ENCODE results near the gene ANP32A. TPM values are rescaled to one million over a fixed set of nuclear protein-coding genes. Genes with fewer than 3 reads are reported as not detected.

Gene ANP32A
- total and polyA plus RNA-seq, 9 of the 15 experiments (the other 6 are each of a cell fraction or from before 2014, with no cell fraction given): 13.2 to 656 (median 210) TPM

GRCh38 chr15:68814596-68814995, 6.1 kb downstream of the ANP32A start:
- Histone ChIP-seq H3K27ac (ENCODE audit: extremely low read depth, low read depth, low read length) (0 out of 3 replicates have a peak overlapping the region, but pooled peaks have one; percentile 1), H3K9me1 (ENCODE audit: control insufficient read depth, insufficient read depth, low read length) (peaks cover 7% of the 10 kb centered on the region), H3K79me2 (ENCODE audit: control insufficient read depth, insufficient read depth, low read length) (peaks cover 100% of the 10 kb centered on the region), H3K4me3 (no peak overlapping the region), H3K27me3 (ENCODE audit: control insufficient read depth in 2 of 2, insufficient read depth in 2 of 2, low read length in 2 of 2) (no peaks in the 10 kb centered on the region), H3K4me1 (replicated peaks in 1 of 2; ENCODE audit: control insufficient read depth in 2 of 2, insufficient read depth in 2 of 2, low read length in 2 of 2) (peaks cover 22 to 36% of the 10 kb centered on the region in 2 experiments), H3K9me3 (replicated peaks; ENCODE audit: control insufficient read depth, insufficient read depth, low read depth, low read length) (no peaks in the 10 kb centered on the region), H3K9ac (ENCODE audit: insufficient read depth in 1 of 2, low read depth in 2 of 2, low read length in 2 of 2) (no peak overlapping the region; a peak in 1 of 4 replicates), H3K36me3 (ENCODE audit: control insufficient read depth, insufficient read depth, low read length) (peaks cover 39% of the 10 kb centered on the region; the same call in 2 of the 3 replicates), H2AFZ (ENCODE audit: low read depth, low read length) (no peak overlapping the region), H4K20me1 (replicated peaks; ENCODE audit: control insufficient read depth, insufficient read depth, low read length) (peaks cover 55% of the 10 kb centered on the region), H3K4me2 (ENCODE audit: insufficient read depth, low read length) (no peak overlapping the region)
- ChIA-PET CTCF (ENCODE audit: low intra/inter-chr PET ratio) (no interaction called here), POLR2A (interaction anchor here (0.6 to 0.7 kb wide), 2 partner anchors 168 to 537 kb away, joined by 3 read pairs; no protein-coding TSS in a partner anchor)
- no peak for TF ChIP-seq SPI1 (IDR thresholded peaks at IDR 0.05; ENCODE audit: borderline replicate concordance, low read depth, low read length)
- TF ChIP-seq, protein P1, sequence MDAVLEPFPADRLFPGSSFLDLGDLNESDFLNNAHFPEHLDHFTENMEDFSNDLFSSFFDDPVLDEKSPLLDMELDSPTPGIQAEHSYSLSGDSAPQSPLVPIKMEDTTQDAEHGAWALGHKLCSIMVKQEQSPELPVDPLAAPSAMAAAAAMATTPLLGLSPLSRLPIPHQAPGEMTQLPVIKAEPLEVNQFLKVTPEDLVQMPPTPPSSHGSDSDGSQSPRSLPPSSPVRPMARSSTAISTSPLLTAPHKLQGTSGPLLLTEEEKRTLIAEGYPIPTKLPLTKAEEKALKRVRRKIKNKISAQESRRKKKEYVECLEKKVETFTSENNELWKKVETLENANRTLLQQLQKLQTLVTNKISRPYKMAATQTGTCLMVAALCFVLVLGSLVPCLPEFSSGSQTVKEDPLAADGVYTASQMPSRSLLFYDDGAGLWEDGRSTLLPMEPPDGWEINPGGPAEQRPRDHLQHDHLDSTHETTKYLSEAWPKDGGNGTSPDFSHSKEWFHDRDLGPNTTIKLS (IDR thresholded peaks at IDR 0.05; ENCODE audit: borderline replicate concordance, low read depth): 0 out of 2 replicates have a peak, but pooled peaks have one; percentile 45
- 39% methylated on average over 6 of the region's 6 CpGs for WGBS (ENCODE audit: insufficient coverage, low coverage, missing lambda C conversion rate)
- DNase-seq (ENCODE audit: extremely low read depth in 1 of 4, low spot score in 3 of 4) (peak in 1 of 4 experiments; percentile 39), ATAC-seq (no peak), FAIRE-seq (peak; percentile 73)
- intact Hi-C loops (cut with micrococcal nuclease): no loop called here
- no TSS peak for BruUV-seq (replicated peaks)
- in situ Hi-C loops (cut with MboI): no loop called here

All from K562 (cell line).